ENCODE measurements around the gene ADAMTS10.

The ADAMTS10 gene

GRCh38 chr19:8550070-8550469 lies 60.4 kb downstream of the ADAMTS10 start:
- no peak for DNase-seq (ENCODE audit: low read depth)
- in situ Hi-C loops (cut with HindIII; ENCODE audit: low sequenced_read_pairs), result no loop called here
- no peak overlapping the region for H3K4me3 ChIP-seq (ENCODE audit: low read depth, low read length)
- TF ChIP-seq, protein P1, sequence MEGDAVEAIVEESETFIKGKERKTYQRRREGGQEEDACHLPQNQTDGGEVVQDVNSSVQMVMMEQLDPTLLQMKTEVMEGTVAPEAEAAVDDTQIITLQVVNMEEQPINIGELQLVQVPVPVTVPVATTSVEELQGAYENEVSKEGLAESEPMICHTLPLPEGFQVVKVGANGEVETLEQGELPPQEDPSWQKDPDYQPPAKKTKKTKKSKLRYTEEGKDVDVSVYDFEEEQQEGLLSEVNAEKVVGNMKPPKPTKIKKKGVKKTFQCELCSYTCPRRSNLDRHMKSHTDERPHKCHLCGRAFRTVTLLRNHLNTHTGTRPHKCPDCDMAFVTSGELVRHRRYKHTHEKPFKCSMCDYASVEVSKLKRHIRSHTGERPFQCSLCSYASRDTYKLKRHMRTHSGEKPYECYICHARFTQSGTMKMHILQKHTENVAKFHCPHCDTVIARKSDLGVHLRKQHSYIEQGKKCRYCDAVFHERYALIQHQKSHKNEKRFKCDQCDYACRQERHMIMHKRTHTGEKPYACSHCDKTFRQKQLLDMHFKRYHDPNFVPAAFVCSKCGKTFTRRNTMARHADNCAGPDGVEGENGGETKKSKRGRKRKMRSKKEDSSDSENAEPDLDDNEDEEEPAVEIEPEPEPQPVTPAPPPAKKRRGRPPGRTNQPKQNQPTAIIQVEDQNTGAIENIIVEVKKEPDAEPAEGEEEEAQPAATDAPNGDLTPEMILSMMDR (IDR thresholded peaks at IDR 0.05; ENCODE audit: low read depth, low read length, missing control alignments), result no peak

DNA sequence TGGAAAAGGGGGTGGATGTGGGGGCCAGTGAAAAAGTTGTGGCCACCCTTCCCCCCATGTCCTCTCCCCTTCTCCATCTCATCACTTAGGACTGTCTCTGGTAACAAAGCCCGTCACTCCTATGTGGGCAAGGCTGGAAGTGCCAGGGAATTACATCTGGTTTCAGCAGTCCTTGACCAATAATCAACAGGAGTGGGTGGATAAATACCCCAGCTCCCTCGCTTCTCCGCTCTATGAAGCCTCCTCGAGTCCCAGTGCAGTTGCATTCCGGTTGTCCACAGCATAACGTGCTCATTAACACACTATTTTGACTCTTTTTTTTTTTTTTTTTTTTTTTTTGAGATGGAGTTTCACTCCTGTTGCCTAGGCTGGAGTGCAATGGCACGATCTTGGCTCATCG lies 64.8 kb downstream of the ADAMTS10 start:
- no peak overlapping the region for H3K4me3 ChIP-seq (ENCODE audit: low read depth, low read length)
- DNase-seq (ENCODE audit: low read depth), result no peak
- in situ Hi-C loops (cut with HindIII; ENCODE audit: low sequenced_read_pairs), result no loop called here
- TF ChIP-seq, protein P1 (IDR thresholded peaks at IDR 0.05; ENCODE audit: low read depth, low read length, missing control alignments), result no peak

DNA sequence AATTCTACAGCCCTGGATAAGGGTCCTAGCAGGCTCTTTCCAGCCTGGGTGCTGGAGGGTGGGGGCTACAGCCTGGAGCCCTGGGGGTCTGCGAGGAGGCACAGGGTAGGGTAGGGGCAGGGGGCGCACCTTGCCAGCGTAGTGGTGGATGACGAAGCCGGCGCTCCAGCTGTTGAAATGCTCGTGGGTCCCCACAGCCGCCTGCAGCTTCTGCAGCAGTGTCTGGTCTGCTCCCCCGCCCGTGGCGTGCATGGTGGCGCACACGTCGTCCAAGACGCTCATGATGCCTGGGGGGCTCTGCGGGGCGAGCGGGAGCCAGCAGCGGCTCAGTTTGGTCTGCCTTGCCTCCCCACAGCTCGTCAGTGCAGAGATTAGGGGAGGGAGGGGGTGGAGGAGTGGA lies 66.3 kb downstream of the ADAMTS10 start:
- H3K4me3 ChIP-seq (ENCODE audit: low read depth, low read length), result no peak overlapping the region
- in situ Hi-C loops (cut with HindIII; ENCODE audit: low sequenced_read_pairs), result no loop called here
- DNase-seq (ENCODE audit: low read depth), result no peak
- TF ChIP-seq, protein P1 (IDR thresholded peaks at IDR 0.05; ENCODE audit: low read depth, low read length, missing control alignments), result no peak

- in situ Hi-C loops (cut with HindIII; ENCODE audit: low sequenced_read_pairs), result no loop called here
- H3K4me3 ChIP-seq (ENCODE audit: low read depth, low read length), result no peak overlapping the region
- TF ChIP-seq, protein P1 (IDR thresholded peaks at IDR 0.05; ENCODE audit: low read depth, low read length, missing control alignments), result no peak
- DNase-seq (ENCODE audit: low read depth), result no peak
These were observed 70.8 kb downstream of the ADAMTS10 start for GRCh38 chr19:8539621-8540149.

DNA sequence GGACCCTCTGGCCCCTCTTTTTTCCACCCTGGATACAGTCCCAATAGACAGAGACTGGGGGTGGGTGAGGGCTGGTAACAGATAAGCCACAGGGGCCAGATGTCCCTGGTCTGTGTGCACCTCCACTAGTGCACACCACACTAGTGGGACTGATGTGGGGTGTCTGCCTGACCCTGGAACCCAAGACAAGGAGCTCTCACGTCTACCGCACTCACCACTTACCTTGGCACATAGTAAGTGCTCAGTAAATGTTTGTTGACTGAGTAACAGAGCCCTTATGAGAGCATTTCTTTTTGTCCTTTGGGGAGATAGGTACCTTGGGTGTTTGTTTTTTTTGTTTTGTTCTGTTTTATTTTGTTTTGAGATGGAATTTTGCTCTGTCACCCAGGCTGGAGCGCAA lies 73.4 kb downstream of the ADAMTS10 start:
- DNase-seq (ENCODE audit: low read depth), result no peak
- TF ChIP-seq, protein P1 (IDR thresholded peaks at IDR 0.05; ENCODE audit: low read depth, low read length, missing control alignments), result no peak
- no peak overlapping the region for H3K4me3 ChIP-seq (ENCODE audit: low read depth, low read length)
- in situ Hi-C loops (cut with HindIII; ENCODE audit: low sequenced_read_pairs), result no loop called here

GRCh38 chr19:8536282-8536681 lies 74.2 kb downstream of the ADAMTS10 start:
- no peak for DNase-seq (ENCODE audit: low read depth)
- in situ Hi-C loops (cut with HindIII; ENCODE audit: low sequenced_read_pairs), result no loop called here
- H3K4me3 ChIP-seq (ENCODE audit: low read depth, low read length), result no peak overlapping the region
- TF ChIP-seq, protein P1 (IDR thresholded peaks at IDR 0.05; ENCODE audit: low read depth, low read length, missing control alignments), result no peak

GRCh38 chr19:8532225-8532624 lies 78.3 kb downstream of the ADAMTS10 start:
- DNase-seq (ENCODE audit: low read depth), result no peak
- no peak overlapping the region for H3K4me3 ChIP-seq (ENCODE audit: low read depth, low read length)
- TF ChIP-seq, protein P1 (IDR thresholded peaks at IDR 0.05; ENCODE audit: low read depth, low read length, missing control alignments), result no peak
- in situ Hi-C loops (cut with HindIII; ENCODE audit: low sequenced_read_pairs), result no loop called here

Data from astrocyte of the cerebellum (primary cell).